PC-9 (cell line): Measurements from ENCODE around the gene CYP4X1. TPM values are rescaled to one million over a fixed set of nuclear protein-coding genes. Genes with fewer than 3 reads are reported as not detected.
"Not testable (repeated sequence)": the region's sequence is repeated elsewhere in the genome, so short reads cannot be mapped to it uniquely, and the experiment has no call there.

Experiments
- BruUV-seq: library from RNA; stranded (reverse); fragments of 400-500 nt; replicated peaks from 2 replicates; lab custom pipeline; 2021; lab: Mats Ljungman, UMichigan
- CTCF ChIA-PET: fragments of 300-600 bp; sonication (Branson Sonifier 250); formaldehyde crosslinking; loops from one replicate; lab custom pipeline; 2022; ENCODE audit warnings: antibody characterized with exemption; lab: Charles Lee
- POLR2A ChIA-PET: fragments of 300-600 bp; sonication (Branson Sonifier 250); formaldehyde crosslinking; loops from one replicate; lab custom pipeline; 2022; ENCODE audit warnings: antibody characterized with exemption; ENCODE audit not compliant: unreplicated experiment; lab: Charles Lee
- DNase-seq, 2 experiments: peaks; one replicate each; pipeline versions ENCODE4 v3.0.0 to v3.0.0-alpha.2; 2015 to 2022; ENCODE audit warnings: mixed read lengths in 1 of 2
- H2AFZ ChIP-seq: fragments of 200-600 bp; sonication (generic); 2 replicates; pipeline ENCODE4 v1.8.1; 2017; ENCODE audit warnings: antibody characterized with exemption
- H3F3A ChIP-seq: fragments of 200-600 bp; sonication (generic); 2 replicates; pipeline ENCODE4 v1.8.1; 2017; ENCODE audit warnings: antibody characterized with exemption, mild to moderate bottlenecking, low read depth; ENCODE audit not compliant: insufficient read depth
- H3K27ac ChIP-seq: fragments of 200-600 bp; sonication (generic); 2 replicates; pipeline ENCODE4 v1.6.1; 2016; ENCODE audit warnings: mixed run types
- H3K27me3 ChIP-seq: fragments of 200-600 bp; sonication (generic); 2 replicates; pipeline ENCODE4 v1.6.1; 2016; ENCODE audit warnings: low read depth, mixed run types; ENCODE audit not compliant: insufficient read depth
- H3K36me3 ChIP-seq: fragments of 200-600 bp; sonication (generic); 2 replicates; pipeline ENCODE4 v1.6.1; 2016; ENCODE audit warnings: low read depth, mixed run types
- H3K4me1 ChIP-seq: fragments of 200-600 bp; sonication (generic); replicated peaks from 2 replicates; pipeline ENCODE4 v1.6.1; 2016; ENCODE audit warnings: mixed run types; ENCODE audit not compliant: insufficient read depth
- H3K4me2 ChIP-seq: fragments of 200-600 bp; sonication (generic); 2 replicates; pipeline ENCODE4 v1.6.1; 2017; ENCODE audit warnings: mixed run types
- H3K4me3 ChIP-seq: fragments of 200-600 bp; sonication (generic); 2 replicates; pipeline ENCODE4 v1.6.1; 2016; ENCODE audit warnings: mixed run types
- H3K79me2 ChIP-seq: fragments of 200-600 bp; sonication (generic); 2 replicates; pipeline ENCODE4 v1.6.1; 2017; ENCODE audit warnings: low read depth, mixed run types
- H3K9me2 ChIP-seq: fragments of 200-600 bp; sonication (generic); 2 replicates; pipeline ENCODE4 v1.8.1; 2017; ENCODE audit warnings: mild to moderate bottlenecking; ENCODE audit not compliant: insufficient read depth
- H3K9me3 ChIP-seq: fragments of 200-600 bp; sonication (generic); 2 replicates; pipeline ENCODE4 v1.8.1; 2016; ENCODE audit warnings: low read depth; ENCODE audit not compliant: insufficient read depth
- H4K20me1 ChIP-seq: fragments of 200-600 bp; sonication (generic); 2 replicates; pipeline ENCODE4 v1.8.1; 2017; ENCODE audit not compliant: insufficient read depth
- CTCF ChIP-seq: fragments of 200-600 bp; sonication (generic); conservative IDR thresholded peaks from 2 replicates; pipeline ENCODE4 v1.6.1; 2017; ENCODE audit warnings: mixed run types, antibody characterized with exemption, mild to moderate bottlenecking, moderate library complexity
- EZH2 ChIP-seq: fragments of 200-600 bp; sonication (generic); IDR thresholded peaks from 2 replicates; pipeline ENCODE4 v1.8.0; 2017; ENCODE audit warnings: antibody characterized with exemption, low read depth
- intact Hi-C: fragments of 100-400 bp; cut with micrococcal nuclease; formaldehyde crosslinking; loops from one replicate; pipeline ENCODE4 v1.10.0; 2022; ENCODE audit not compliant: unreplicated experiment
- total RNA-seq: library from RNA; stranded (reverse); gene quantifications from 2 replicates; pipeline ENCODE4 v1.2.3, GENCODE V29; 2021

Gene CYP4X1
- total RNA-seq, 1 experiment from 2014 or later = not detected

DNA sequence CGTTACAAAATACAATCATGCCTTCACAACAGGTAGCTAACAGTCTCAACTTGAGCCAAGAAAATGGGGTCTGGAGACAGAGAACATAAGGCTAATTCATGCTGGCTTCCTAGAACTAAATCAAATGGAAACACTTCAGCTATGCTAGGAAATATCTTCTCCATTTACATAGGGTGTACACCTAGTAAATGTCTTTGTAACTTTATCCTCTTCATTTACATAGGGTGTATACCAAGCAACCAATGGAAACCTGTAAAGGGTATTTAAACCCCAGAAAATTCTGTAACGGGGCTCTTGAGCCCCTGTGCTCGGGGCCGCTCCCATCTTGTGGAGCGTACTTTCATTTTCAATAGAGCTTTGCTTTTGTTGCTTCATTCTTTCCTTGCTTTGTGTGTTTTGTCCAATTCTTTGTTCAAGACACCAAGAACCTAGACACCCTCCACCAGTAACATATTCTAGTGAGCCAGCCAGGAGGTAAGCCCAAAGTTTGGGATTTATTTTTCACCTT is 19.5 kb upstream of the CYP4X1 start:
- no peak for DNase-seq
- no peak overlapping the region for H2AFZ ChIP-seq
- no TSS peak for BruUV-seq
- H3K4me3 ChIP-seq = no peak overlapping the region
- POLR2A ChIA-PET = no interaction called here
- CTCF ChIA-PET = no interaction called here
- no peaks in the 10 kb centered on the region for H3K79me2 ChIP-seq
- TF ChIP-seq CTCF (no peak), EZH2 (no peak)
- no peaks in the 10 kb centered on the region for H3K9me2 ChIP-seq
- no peaks in the 10 kb centered on the region for H3K27me3 ChIP-seq
- H3K4me1 ChIP-seq = no peaks in the 10 kb centered on the region
- no peaks in the 10 kb centered on the region for H3K9me3 ChIP-seq
- intact Hi-C loops = loop anchor here (5.0 kb wide), 1 partner anchor 472 kb away; no protein-coding TSS in a partner anchor
- no peaks in the 10 kb centered on the region for H4K20me1 ChIP-seq
- no peaks in the 10 kb centered on the region for H3F3A ChIP-seq
- no peaks in the 10 kb centered on the region for H3K36me3 ChIP-seq
- no peak overlapping the region for H3K4me2 ChIP-seq
- H3K27ac ChIP-seq = no peak overlapping the region

GRCh38 chr1:47006437-47006836 is 17.0 kb upstream of the CYP4X1 start:
- H3K27ac ChIP-seq, POLR2A ChIA-PET, intact Hi-C loops, H2AFZ ChIP-seq, DNase-seq, BruUV-seq, H3K4me3 ChIP-seq, CTCF ChIA-PET, H3K4me1 ChIP-seq, H3K4me2 ChIP-seq, H3K9me2 ChIP-seq, H3K27me3 ChIP-seq, H3K9me3 ChIP-seq, H3F3A ChIP-seq, H3K79me2 ChIP-seq, H4K20me1 ChIP-seq, H3K36me3 ChIP-seq: not testable (repeated sequence)

DNA sequence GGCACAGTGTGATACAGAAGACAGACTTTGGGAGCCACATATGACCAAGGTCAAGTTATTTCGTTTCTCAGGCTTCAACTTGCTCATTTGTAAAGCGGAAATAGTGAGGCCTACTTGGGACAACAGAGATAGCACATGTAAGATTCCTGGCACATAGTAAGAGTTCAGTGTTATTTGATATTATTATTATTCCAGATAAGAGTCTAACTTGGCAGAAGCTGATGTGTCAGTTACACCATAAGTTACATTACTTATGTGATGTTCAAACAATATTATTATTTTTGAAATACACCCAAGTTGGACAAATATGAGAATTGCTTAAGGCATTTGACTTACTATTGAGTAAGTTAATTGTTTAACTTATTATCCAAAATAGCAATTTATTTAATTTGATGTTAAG is 10.2 kb upstream of the CYP4X1 start:
- Histone ChIP-seq H4K20me1 (no peaks in the 10 kb centered on the region), H3K9me3 (no peaks in the 10 kb centered on the region), H3K27me3 (no peaks in the 10 kb centered on the region), H3K4me3 (no peak overlapping the region), H3K27ac (no peak overlapping the region), H3K4me2 (no peak overlapping the region), H3F3A (no peaks in the 10 kb centered on the region), H3K4me1 (no peaks in the 10 kb centered on the region), H2AFZ (no peak overlapping the region), H3K79me2 (no peaks in the 10 kb centered on the region), H3K9me2 (no peaks in the 10 kb centered on the region), H3K36me3 (no peaks in the 10 kb centered on the region)
- POLR2A ChIA-PET = no interaction called here
- BruUV-seq = no TSS peak
- intact Hi-C loops = no loop called here
- no peak for DNase-seq
- CTCF ChIA-PET = no interaction called here
- TF ChIP-seq CTCF (no peak), EZH2 (no peak)

DNA sequence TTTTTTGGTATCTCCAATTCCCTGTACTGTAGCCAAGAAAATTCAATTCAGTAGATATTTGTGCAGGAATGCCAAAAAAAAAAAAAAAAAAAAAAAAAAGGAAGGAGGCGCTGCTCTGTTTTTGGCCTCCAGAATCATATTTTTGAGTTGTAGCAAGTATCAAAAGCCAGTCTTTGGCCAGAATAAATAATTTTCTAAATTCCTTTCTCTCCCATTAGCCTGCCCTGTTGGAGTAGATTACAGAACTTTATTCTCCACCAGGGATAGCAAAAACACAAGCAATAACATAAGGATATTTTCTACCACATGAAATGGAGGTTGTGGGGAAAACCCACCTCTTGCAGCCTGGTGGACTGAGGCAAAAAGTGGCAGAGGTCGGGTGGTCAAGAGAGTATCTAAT is 2.4 kb upstream of the CYP4X1 start:
- Histone ChIP-seq H3K27me3 (no peaks in the 10 kb centered on the region), H3K9me3 (no peaks in the 10 kb centered on the region), H3K9me2 (no peaks in the 10 kb centered on the region), H3K4me1 (no peaks in the 10 kb centered on the region), H3K4me3 (no peak overlapping the region), H2AFZ (no peak overlapping the region), H3K4me2 (no peak overlapping the region), H3K36me3 (no peaks in the 10 kb centered on the region), H3K27ac (no peak overlapping the region), H3K79me2 (no peaks in the 10 kb centered on the region), H4K20me1 (no peaks in the 10 kb centered on the region), H3F3A (no peaks in the 10 kb centered on the region)
- CTCF ChIA-PET = no interaction called here
- POLR2A ChIA-PET = no interaction called here
- TF ChIP-seq EZH2 = no peak
- no peak for TF ChIP-seq CTCF
- BruUV-seq = no TSS peak
- intact Hi-C loops = no loop called here
- no peak for DNase-seq
